Posterior vena cava (tissue), 2 donors: ENCODE data around the gene SNX25. TPM values are rescaled to one million over a fixed set of nuclear protein-coding genes. Genes with fewer than 3 reads are reported as not detected.
"Not testable (repeated sequence)": the region's sequence is repeated elsewhere in the genome, so short reads cannot be mapped to it uniquely, and the experiment has no call there.

Experiments
- DNase-seq: peaks from one replicate; pipeline ENCODE4 v3.0.0-alpha.2; 2020; ENCODE audit warnings: low spot score
- intact Hi-C, 2 donors: fragments of 100-400 bp; cut with DNase I; formaldehyde crosslinking; loops; one replicate each; pipeline versions ENCODE4 v1.14.1 to v1.14.2; 2022 to 2023
- total RNA-seq, 2 donors: library from RNA; stranded (reverse); fragmentation: NEBNext Ultra II Directional; extraction: Animal tissue kit (Norgen Biotek cat#: 25700); gene quantifications; one replicate each; pipeline ENCODE4 v1.2.1, GENCODE V29; 2021
- donor health status: DM: yes; HTN: yes; CAD: no.
- donor health status: DM: yes; HTN: yes; CAD: no.

Gene SNX25
- total RNA-seq, 2 donors from 2014 or later, result 19.9 to 20.3 TPM

DNA sequence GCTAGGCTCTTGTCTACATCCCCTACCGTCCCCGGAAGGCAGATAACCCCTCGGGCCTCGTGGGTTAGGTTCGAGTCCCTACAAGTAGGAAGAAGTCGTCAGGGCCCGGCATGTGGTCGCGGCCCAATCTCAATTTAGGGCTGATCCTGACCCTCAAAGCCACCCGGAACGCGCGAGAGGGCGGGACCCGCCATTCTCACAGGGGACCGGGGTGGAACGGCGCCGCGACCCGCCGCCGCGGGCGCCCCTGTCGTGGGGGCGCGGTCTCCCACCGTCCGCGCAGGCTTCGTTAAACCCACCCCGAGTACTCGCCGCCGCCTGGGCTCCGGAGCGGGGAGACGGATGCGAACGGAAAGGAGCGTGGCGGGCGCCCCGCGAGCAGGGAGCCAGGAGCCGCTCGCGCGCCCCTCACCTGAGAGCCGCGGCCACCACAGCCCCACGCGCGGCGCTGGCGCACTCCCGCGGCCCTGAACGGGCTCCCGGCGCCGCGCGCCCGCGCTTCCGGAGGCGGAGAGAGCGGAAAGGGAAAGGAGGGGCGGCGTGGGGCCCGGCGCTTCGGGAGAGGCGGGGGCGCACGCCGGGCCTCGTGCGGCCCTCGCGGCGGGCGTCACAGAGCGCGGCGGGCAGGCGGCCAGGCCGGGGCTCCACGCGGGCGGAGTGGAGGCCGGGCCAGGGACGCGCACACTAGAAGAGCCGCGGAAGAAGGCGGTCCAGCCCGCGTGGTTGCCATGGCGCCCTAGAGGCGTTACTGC lies 5.7 kb upstream of the SNX25 start, which contains the start of gene CFAP97:
Gene CFAP97 (minus strand): TSS at position 515 of the 752 bp plus-strand sequence. CDS start 12,804 bp downstream, outside the sequence.
- intact Hi-C loops, result loop anchor here in 1 of 2 donors (10.0 kb wide), 1 partner anchor 191 kb away; the partner anchor contains the start of genes ANKRD37 and LRP2BP
- DNase-seq, result peak; percentile 98

- intact Hi-C loops, result loop anchor here in 1 of 2 donors (10.0 kb wide), 1 partner anchor 190 kb away; the partner anchor contains the start of genes ANKRD37 and LRP2BP
- DNase-seq, result no peak
These were observed 5.0 kb upstream of the SNX25 start for GRCh38 chr4:185204238-185204910.

DNA sequence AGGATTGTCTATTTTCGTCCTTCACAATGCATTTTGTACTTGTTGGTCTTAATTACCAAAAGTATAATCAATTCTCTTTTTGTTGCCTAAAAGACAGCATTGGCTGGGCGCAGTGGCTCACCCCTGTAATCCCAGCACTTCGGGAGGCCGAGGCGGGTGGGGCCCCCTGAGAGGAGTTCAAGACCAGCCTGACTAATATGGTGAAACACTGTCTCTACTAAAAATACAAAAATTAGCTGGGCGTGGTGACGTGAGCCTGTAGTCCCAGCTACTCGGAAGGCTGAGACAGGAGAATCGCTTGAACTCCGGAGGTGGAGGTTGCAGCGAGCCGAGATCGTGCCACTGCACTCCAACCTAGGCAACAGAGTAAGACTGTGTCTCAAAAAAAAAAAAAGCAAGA lies 4.3 kb upstream of the SNX25 start:
- not testable (repeated sequence) for DNase-seq
- intact Hi-C loops, result loop anchor here in 1 of 2 donors (10.0 kb wide), 1 partner anchor 190 kb away; the partner anchor contains the start of genes ANKRD37 and LRP2BP

- intact Hi-C loops, result loop anchor here in 1 of 2 donors (10.0 kb wide), 1 partner anchor 189 kb away; the partner anchor contains the start of genes ANKRD37 and LRP2BP
- DNase-seq, result no peak
These were observed 3.6 kb upstream of the SNX25 start for GRCh38 chr4:185205697-185206342.

GRCh38 chr4:185207466-185207865 lies 1.9 kb upstream of the SNX25 start:
- intact Hi-C loops, result loop anchor here in 1 of 2 donors (10.0 kb wide), 1 partner anchor 187 kb away; the partner anchor contains the start of genes ANKRD37 and LRP2BP
- no peak for DNase-seq

DNA sequence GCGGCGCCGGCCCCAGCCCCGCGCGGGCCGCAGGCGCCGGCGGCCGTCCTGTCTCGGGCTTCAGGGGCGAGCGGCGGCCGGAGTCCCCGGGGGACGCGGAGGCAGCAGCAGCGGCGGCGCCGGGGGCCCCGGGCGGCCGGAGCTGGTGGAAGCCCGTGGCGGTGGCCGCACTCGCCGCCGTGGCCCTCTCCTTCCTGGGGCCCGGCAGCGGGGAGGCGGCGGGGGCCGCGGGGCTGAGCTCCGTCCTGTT lies 379 bp downstream of the SNX25 start:
- DNase-seq, result not testable (repeated sequence)
- intact Hi-C loops, result loop anchor here in 1 of 2 donors (10.0 kb wide), 2 partner anchors 135 to 185 kb away; partner anchors contain the start of genes ANKRD37 and LRP2BP

DNA sequence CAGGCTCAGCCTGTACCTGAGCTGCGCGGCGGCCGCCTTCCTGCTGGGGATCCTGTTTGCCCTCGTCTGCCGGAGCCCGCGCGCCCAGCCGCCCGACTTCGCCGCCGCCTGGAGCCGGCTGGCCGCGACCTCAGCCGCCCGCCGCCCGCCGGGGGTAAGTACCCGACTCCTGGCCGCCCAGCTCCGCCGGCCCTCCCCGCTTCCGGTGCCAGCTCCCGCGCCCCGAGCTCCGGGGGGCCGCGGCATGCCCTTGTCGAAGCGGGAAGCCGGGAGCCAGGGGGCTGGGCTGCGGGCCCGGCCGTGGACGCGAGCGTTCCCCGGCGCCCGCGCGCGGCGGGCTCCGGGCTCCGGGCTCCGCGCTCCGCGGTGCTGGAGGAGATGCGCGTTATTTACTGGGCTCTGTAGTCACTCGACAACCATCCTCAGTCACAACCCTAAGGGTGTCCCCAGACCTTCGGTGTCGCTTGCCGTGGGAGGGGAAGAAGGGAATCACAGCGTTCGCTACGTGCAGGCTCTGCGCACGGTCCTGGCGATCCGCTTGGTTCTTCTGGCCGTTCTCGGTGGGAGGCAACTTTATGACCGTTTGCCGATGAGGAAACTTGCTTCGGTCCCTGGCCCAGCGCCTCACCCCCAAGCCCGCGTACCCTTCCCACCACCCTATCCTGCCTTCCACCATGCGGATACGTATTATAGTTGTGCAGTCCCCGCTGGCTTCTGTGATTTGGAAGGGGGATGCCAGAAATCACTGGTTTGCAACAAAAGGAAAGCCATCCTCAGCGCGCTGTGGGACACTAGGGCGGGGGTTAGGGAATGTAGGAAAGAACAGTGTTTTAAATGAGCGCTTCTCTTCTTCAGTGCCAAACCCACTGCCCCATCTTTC lies 944 bp downstream of the SNX25 start:
- DNase-seq, result peak; percentile 89
- intact Hi-C loops, result loop anchor here in 1 of 2 donors (10.0 kb wide), 1 partner anchor 134 kb away; no protein-coding TSS in a partner anchor

DNA sequence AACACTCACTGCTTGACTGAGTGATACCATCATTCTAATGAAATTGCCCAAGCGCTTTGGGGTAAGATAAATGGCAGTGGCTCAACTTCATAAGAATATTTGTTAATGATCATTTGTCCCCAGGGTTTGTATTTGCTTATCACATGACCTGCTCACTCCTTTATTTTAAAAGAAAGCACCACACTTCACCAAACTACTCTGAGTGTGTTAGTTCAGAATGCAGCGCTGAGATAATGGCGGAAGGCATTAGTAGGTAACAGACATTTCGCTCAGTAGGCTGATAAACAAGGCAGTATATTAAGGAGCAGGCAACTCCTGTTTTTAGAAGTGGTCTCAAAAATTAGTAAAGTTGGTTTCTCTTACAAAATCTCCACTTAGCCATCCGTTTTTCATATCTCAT lies 1.6 kb downstream of the SNX25 start:
- intact Hi-C loops, result loop anchor here in 1 of 2 donors (10.0 kb wide), 1 partner anchor 134 kb away; no protein-coding TSS in a partner anchor
- no peak for DNase-seq

DNA sequence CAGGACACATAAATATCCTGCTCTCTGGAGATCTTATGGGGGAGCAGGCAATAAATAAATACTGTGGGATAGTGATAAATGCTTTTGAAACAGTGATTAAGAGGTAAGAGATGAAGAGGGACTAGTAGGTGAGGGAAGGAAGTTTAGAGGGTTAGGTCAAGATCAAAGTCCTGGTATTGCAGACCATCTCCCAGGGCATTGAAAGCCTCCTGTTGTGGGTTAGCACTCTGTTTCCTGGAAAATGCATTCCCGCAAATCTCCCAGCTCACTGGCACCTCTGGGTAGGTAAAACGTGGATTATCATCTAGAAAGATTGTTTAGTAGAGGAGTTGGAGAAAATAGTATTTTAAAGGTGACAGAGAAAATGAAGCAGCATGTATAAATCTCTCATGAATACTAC lies 2.2 kb downstream of the SNX25 start:
- intact Hi-C loops, result loop anchor here in 1 of 2 donors (10.0 kb wide), 1 partner anchor 133 kb away; no protein-coding TSS in a partner anchor
- DNase-seq, result no peak

DNA sequence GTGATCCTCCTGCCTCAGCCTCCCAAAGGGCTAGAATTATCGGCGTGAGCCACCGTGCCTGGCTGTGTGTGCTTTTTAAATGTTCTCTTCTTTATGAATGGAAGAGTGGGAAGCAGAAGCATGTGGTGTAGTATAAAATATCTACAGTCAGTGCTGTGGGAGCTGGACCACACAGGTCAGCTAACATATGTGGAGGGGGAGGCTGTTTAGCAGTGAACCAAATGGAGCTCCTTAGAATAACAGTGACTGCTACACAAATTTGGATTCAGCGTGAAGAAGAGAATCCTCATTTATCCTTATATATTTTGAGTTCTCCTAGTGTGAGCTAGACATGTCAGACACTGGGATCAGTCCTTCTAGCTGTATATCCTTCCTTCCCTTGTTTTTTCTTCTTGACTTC lies 3.2 kb downstream of the SNX25 start:
- intact Hi-C loops, result loop anchor here in 1 of 2 donors (10.0 kb wide), 1 partner anchor 132 kb away; no protein-coding TSS in a partner anchor
- no peak for DNase-seq

DNA sequence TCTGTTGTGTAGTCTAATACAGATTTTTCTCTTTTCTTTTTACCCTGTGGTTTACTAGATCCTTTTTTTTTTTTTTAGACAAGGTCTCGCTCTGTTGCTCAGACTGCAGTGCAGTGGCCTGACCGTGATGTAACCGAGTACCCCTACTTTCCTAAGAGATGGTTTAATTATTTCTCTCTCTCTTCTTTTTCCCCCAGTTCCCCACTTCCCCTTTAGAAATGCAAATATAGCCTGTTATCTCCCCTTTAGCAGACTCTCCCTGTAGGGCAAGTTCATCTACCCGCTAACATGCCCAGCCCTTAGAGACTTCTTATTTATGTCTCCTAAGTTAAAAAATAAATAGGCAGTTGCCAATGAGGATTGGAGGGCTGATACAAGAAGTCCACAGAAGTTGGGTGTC lies 4.5 kb downstream of the SNX25 start:
- no peak for DNase-seq
- intact Hi-C loops, result loop anchor here in 1 of 2 donors (10.0 kb wide), 1 partner anchor 131 kb away; no protein-coding TSS in a partner anchor

DNA sequence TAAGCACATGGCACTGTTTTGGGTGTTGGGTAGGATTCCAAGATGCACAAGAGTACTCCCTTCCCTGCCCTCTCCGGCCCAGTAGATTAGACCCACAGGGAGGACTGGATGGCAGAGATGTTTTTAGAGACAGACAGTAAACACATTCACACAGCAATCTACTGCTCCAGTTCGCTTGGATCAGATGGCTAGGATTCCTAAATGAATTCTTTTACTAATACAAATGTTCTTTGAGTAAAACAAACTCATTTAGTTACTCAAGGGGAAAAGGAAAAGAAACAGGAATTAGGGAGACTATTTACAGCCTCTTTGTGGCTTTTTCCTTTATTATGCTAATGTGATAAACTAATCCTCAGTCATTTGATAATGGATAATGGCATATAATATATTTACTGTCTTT lies 5.9 kb downstream of the SNX25 start:
- no peak for DNase-seq
- intact Hi-C loops, result loop anchor here in 1 of 2 donors (10.0 kb wide), 1 partner anchor 130 kb away; no protein-coding TSS in a partner anchor

GRCh38 chr4:185217408-185217975 lies 8.1 kb downstream of the SNX25 start:
- intact Hi-C loops, result loop anchor here in 1 of 2 donors (10.0 kb wide), 1 partner anchor 127 kb away; no protein-coding TSS in a partner anchor
- no peak for DNase-seq

GRCh38 chr4:185218312-185218711 lies 8.9 kb downstream of the SNX25 start:
- DNase-seq, result no peak
- intact Hi-C loops, result loop anchor here (1.0 to 10.0 kb wide), 2 partner anchors 41 to 126 kb away; no protein-coding TSS in a partner anchor

- intact Hi-C loops, result loop anchor here in 1 of 2 donors (10.0 kb wide), 1 partner anchor 125 kb away; no protein-coding TSS in a partner anchor
- no peak for DNase-seq
These were observed 10.3 kb downstream of the SNX25 start for GRCh38 chr4:185219551-185220344.

DNA sequence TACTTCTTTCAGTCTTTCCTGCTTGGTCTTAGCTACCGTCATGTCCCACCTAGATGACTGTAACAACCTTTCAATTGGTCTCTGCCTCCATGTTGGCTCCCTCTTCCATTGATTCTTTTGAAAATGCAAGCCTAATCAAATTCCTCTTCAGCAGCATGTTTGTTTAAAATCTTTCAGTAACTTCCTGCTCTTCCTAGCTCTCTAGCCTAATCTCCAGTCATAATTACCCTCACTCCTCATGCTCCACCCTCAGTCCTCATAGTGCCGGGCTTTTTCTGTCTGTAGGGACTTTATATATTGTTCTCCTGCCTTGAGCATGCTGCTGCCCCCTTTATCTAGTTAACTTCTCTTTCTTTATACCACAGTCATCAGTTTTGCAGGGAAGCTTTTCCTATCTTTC lies 12.1 kb downstream of the SNX25 start:
- intact Hi-C loops, result no loop called here
- no peak for DNase-seq

DNA sequence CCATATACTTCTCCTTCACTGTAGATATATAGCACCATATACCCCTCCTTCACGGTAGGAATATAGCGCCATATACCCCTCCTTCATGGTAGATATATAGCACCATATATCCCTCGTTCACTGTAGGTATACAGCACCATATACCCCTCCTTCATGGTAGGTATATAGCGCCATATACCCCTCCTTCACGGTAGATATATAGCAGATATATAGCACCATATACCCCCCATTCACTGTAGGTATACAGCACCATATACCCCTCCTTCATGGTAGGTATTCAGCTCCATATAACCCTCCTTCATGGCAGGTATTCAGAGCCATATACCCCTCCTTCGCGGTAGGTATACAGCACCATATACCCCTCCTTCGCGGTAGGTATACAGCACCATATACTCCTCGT lies 12.5 kb downstream of the SNX25 start:
- intact Hi-C loops, result no loop called here
- DNase-seq, result no peak
